H9 (cell line): ENCODE results near the gene KRT78. TPM values are rescaled to one million over a fixed set of nuclear protein-coding genes. Genes with fewer than 3 reads are reported as not detected.

ENCODE experiments used
- DNase-seq: peaks from one replicate; pipeline ENCODE4 v3.0.0-alpha.2; 2017
- H2AFZ ChIP-seq: one replicate; pipeline ENCODE4 v1.6.1; 2013; ENCODE audit warnings: mild to moderate bottlenecking, low read length, control low read depth, moderate library complexity
- H2AK5ac ChIP-seq: 2 replicates; pipeline ENCODE4 v1.6.1; 2013; ENCODE audit warnings: low read length, control low read depth, mixed read lengths; ENCODE audit not compliant: insufficient read length
- H2BK120ac ChIP-seq: one replicate; pipeline ENCODE4 v1.6.1; 2013; ENCODE audit warnings: low read depth, mild to moderate bottlenecking, low read length, control low read depth, inconsistent platforms; ENCODE audit not compliant: poor library complexity, severe bottlenecking
- H2BK12ac ChIP-seq: 2 replicates; pipeline ENCODE4 v1.6.1; 2013; ENCODE audit warnings: low read length, control low read depth, mixed read lengths, low read depth; ENCODE audit not compliant: insufficient read length
- H2BK15ac ChIP-seq: 2 replicates; pipeline ENCODE4 v1.6.1; 2013; ENCODE audit warnings: low read depth, low read length, control low read depth
- H2BK20ac ChIP-seq: one replicate; pipeline ENCODE4 v1.6.1; 2013; ENCODE audit warnings: low read depth, mild to moderate bottlenecking, low read length, control low read depth, inconsistent platforms; ENCODE audit not compliant: poor library complexity, severe bottlenecking
- H2BK5ac ChIP-seq: 2 replicates; pipeline ENCODE4 v1.6.1; 2013; ENCODE audit warnings: low read length, control low read depth, mixed read lengths; ENCODE audit not compliant: insufficient read length
- H3K14ac ChIP-seq: 2 replicates; pipeline ENCODE4 v1.6.1; 2013; ENCODE audit warnings: low read length, control low read depth; ENCODE audit not compliant: insufficient read depth
- H3K18ac ChIP-seq: 2 replicates; pipeline ENCODE4 v1.6.1; 2013; ENCODE audit warnings: low read depth, mild to moderate bottlenecking, mixed read lengths, low read length, control low read depth; ENCODE audit not compliant: insufficient read length
- H3K23ac ChIP-seq: 2 replicates; pipeline ENCODE4 v1.6.1; 2013; ENCODE audit warnings: low read length, control low read depth, mixed read lengths, low read depth; ENCODE audit not compliant: insufficient read length
- H3K23me2 ChIP-seq: 2 replicates; pipeline ENCODE4 v1.6.1; 2013; ENCODE audit warnings: low read depth, mild to moderate bottlenecking, mixed read lengths, low read length, control low read depth; ENCODE audit not compliant: insufficient read length, poor library complexity, severe bottlenecking
- H3K27ac ChIP-seq: 2 replicates; pipeline ENCODE4 v1.5.1; 2013; ENCODE audit warnings: low read length, control low read depth, mixed read lengths, low read depth; ENCODE audit not compliant: insufficient read length
- H3K27me3 ChIP-seq: 2 replicates; pipeline ENCODE4 v1.6.1; 2013; ENCODE audit warnings: low read length, control low read depth, inconsistent platforms; ENCODE audit not compliant: insufficient read depth
- H3K4ac ChIP-seq: 2 replicates; pipeline ENCODE4 v1.6.1; 2013; ENCODE audit warnings: low read depth, mild to moderate bottlenecking, control low read depth, inconsistent platforms, low read length, moderate library complexity
- H3K4me1 ChIP-seq: 2 replicates; pipeline ENCODE4 v1.6.1; 2013; ENCODE audit warnings: low read length, control low read depth, inconsistent platforms; ENCODE audit not compliant: insufficient read depth
- H3K4me2 ChIP-seq: 2 replicates; pipeline ENCODE4 v1.6.1; 2013; ENCODE audit warnings: low read length, control low read depth, mixed read lengths; ENCODE audit not compliant: insufficient read length, insufficient read depth
- H3K56ac ChIP-seq: 2 replicates; pipeline ENCODE4 v1.6.1; 2013; ENCODE audit warnings: low read depth, mild to moderate bottlenecking, mixed read lengths, low read length, control low read depth; ENCODE audit not compliant: insufficient read length
- H3K79me1 ChIP-seq: 2 replicates; pipeline ENCODE4 v1.6.1; 2013; ENCODE audit warnings: low read depth, mild to moderate bottlenecking, moderate library complexity, low read length, control low read depth, inconsistent platforms; ENCODE audit not compliant: insufficient read depth, poor library complexity, severe bottlenecking
- H3K79me2 ChIP-seq: 2 replicates; pipeline ENCODE4 v1.6.1; 2013; ENCODE audit warnings: low read length, control low read depth, inconsistent platforms; ENCODE audit not compliant: insufficient read depth
- H3K9ac ChIP-seq: 2 replicates; pipeline ENCODE4 v1.6.1; 2013; ENCODE audit warnings: low read length, control low read depth, mixed read lengths; ENCODE audit not compliant: insufficient read length; ENCODE audit errors: extremely low read depth
- H3K9me3 ChIP-seq: one replicate; pipeline ENCODE4 v1.6.1; 2013; ENCODE audit warnings: low read depth, low read length, inconsistent platforms; ENCODE audit not compliant: control insufficient read depth
- H3T11ph ChIP-seq: one replicate; pipeline ENCODE4 v1.6.1; 2013; ENCODE audit warnings: mild to moderate bottlenecking, low read length, control low read depth, inconsistent platforms
- H4K20me1 ChIP-seq: one replicate; pipeline ENCODE4 v1.6.1; 2013; ENCODE audit not compliant: control insufficient read depth, insufficient read length, insufficient read depth
- H4K5ac ChIP-seq: 2 replicates; pipeline ENCODE4 v1.6.1; 2013; ENCODE audit warnings: low read depth, mild to moderate bottlenecking, mixed read lengths, low read length, control low read depth; ENCODE audit not compliant: insufficient read length
- H4K8ac ChIP-seq: replicated peaks from 2 replicates; pipeline ENCODE4 v1.6.1; 2013; ENCODE audit warnings: low read length, control low read depth, mixed read lengths, low read depth; ENCODE audit not compliant: insufficient read length
- H4K91ac ChIP-seq: 2 replicates; pipeline ENCODE4 v1.6.1; 2013; ENCODE audit warnings: low read depth, mild to moderate bottlenecking, moderate library complexity, mixed read lengths, low read length, control low read depth; ENCODE audit not compliant: insufficient read length
- H3K27ac Mint-ChIP-seq, 3 experiments: 2 replicates in 2 of 3; 3 replicates in 1 of 3; pipeline ENCODE4 v1.8.0; 2020 to 2021; ENCODE audit warnings: mixed read lengths in 3 of 3, mild to moderate bottlenecking in 1 of 3, moderate library complexity in 1 of 3
- H3K27me3 Mint-ChIP-seq: 2 replicates; pipeline ENCODE4 v1.8.0; 2021; ENCODE audit warnings: low read depth, mild to moderate bottlenecking, moderate library complexity, mixed read lengths
- H3K36me3 Mint-ChIP-seq, 3 experiments: 2 replicates in 2 of 3; 3 replicates in 1 of 3; pipeline ENCODE4 v1.8.0; 2020 to 2021; ENCODE audit warnings: low read depth in 3 of 3, mixed read lengths in 3 of 3; ENCODE audit not compliant: insufficient read depth in 1 of 3
- H3K4me1 Mint-ChIP-seq, 2 experiments: 2 replicates each; pipeline ENCODE4 v1.8.0; 2020; ENCODE audit warnings: mixed read lengths in 2 of 2
- H3K4me3 Mint-ChIP-seq, 2 experiments: 2 replicates in 1 of 2; 3 replicates in 1 of 2; pipeline ENCODE4 v1.8.0; 2020 to 2021; ENCODE audit warnings: mild to moderate bottlenecking in 2 of 2, mixed read lengths in 2 of 2, moderate library complexity in 1 of 2
- H3K9me3 Mint-ChIP-seq, 2 experiments: 2 replicates in 1 of 2; 3 replicates in 1 of 2; pipeline ENCODE4 v1.8.0; 2020; ENCODE audit warnings: mild to moderate bottlenecking in 2 of 2, mixed read lengths in 2 of 2, moderate library complexity in 1 of 2
- CTCF ChIP-seq: fragments of 200-600 bp; sonication (generic); conservative IDR thresholded peaks from 3 replicates; pipeline ENCODE4 v1.8.0; 2021; ENCODE audit warnings: antibody characterized with exemption, mild to moderate bottlenecking
- WGBS: extraction: QIAGEN DNeasy Blood & Tissue Kit; methylation state at CpG from one replicate; pipeline ENCODE4 v1.1.7; 2013; ENCODE audit warnings: missing lambda C conversion rate, low lambda C conversion rate, mixed read lengths; ENCODE audit not compliant: insufficient read length; ENCODE audit errors: extremely low coverage; 5-methylcytosine and 5-hydroxymethylcytosine counted together
- total RNA-seq: library from RNA; stranded (reverse); gene quantifications from 2 replicates; pipeline ENCODE4 v1.2.1, GENCODE V29; 2021

The KRT78 gene
- total RNA-seq, 1 experiment from 2014 or later: not detected

DNA sequence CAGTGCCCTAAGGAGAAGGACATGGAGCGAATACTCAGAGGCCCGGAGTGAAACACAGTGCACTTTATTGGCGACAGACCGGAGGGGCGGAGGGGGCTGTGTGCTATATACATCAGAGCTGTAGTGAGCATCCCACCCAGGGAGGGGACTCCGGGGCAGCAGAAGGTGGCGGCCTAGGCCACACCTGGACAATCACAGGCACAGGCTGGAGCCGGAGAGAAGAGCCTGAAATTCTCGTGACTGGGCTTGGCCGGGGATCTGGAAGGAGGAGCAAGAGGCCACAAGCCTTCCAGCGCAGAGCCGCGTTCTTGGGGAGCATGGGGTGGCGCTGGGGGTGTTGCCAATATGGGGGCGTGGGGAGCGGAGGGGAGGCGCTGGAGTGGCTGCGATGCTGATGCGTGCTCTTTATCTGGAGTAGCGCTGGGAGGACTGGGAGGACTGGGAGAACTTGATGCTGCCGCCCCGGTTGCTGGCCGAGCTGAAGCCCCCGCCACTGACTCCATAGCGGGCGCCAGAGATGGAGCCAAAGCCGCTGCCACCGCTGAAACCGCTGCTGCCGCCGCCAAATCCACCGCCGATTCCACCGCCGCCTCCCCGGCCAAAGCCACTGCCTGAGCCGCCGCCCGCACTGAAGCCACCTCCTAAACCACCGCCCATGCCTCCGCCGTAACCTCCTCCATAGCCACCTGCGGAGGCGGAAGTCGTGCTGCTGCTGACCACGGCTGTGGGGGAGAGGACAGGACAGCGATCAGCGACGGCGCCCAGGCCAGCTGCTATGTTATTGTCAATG is 59.0 kb downstream of the KRT78 start:
- H3K27ac Mint-ChIP-seq: no peak overlapping the region

More for the DNA sequence above, 59.0 kb downstream of the KRT78 start:
- peak; percentile 67 for DNase-seq
- Histone ChIP-seq H4K5ac (no peak overlapping the region), H3K27ac (no peak overlapping the region), H2AFZ (no peak overlapping the region), H3K18ac (no peak overlapping the region), H2BK120ac (no peak overlapping the region), H3K4me2 (no peak overlapping the region), H3K79me2 (no peaks in the 10 kb centered on the region), H3K56ac (no peak overlapping the region), H3K23ac (no peak overlapping the region), H3K14ac (no peak overlapping the region; the same call in 1 of the 2 replicates), H2BK20ac (no peak overlapping the region), H2AK5ac (no peak overlapping the region), H2BK5ac (no peak overlapping the region), H3K4ac (no peak overlapping the region), H3K79me1 (no peaks in the 10 kb centered on the region), H3K27me3 (no peaks in the 10 kb centered on the region), H4K20me1 (no peaks in the 10 kb centered on the region), H4K8ac (no peak overlapping the region), H2BK12ac (no peak overlapping the region), H3K9me3 (no peaks in the 10 kb centered on the region), H3T11ph (no peak overlapping the region), H3K4me1 (no peaks in the 10 kb centered on the region), H4K91ac (no peak overlapping the region), H3K23me2 (no peaks in the 10 kb centered on the region), H2BK15ac (no peak overlapping the region), H3K9ac (no peak overlapping the region)
- Mint-ChIP-seq H3K4me1 (peaks cover 3 to 10% of the 10 kb centered on the region in 2 experiments; a peak in 3 of 4 replicates), H3K9me3 (peaks cover 0 to 2% of the 10 kb centered on the region in 2 experiments; a peak in 2 of 5 replicates), H3K36me3 (no peaks in the 10 kb centered on the region), H3K27me3 (peaks cover 9% of the 10 kb centered on the region), H3K4me3 (peak overlapping the region in 1 of 2 experiments; percentile 50; a peak in 1 of 5 replicates)
- TF ChIP-seq CTCF: no peak
- no CpG with 5 or more reads among the region's 50 CpGs for WGBS
